Stimulated activated CD4-positive, alpha-beta T cell treated with anti-CD3 and anti-CD28 coated beads, Interleukin-1b, Interleukin-23, amount 100 ng/mL, for 24 hours (primary cell): ENCODE results near the gene CD300LD.
"Not testable (repeated sequence)": the region's sequence is repeated elsewhere in the genome, so short reads cannot be mapped to it uniquely, and the experiment has no call there.

Experiments used
- DNase-seq, 4 experiments: peaks; one replicate each; pipeline ENCODE4 v3.0.0-alpha.2; 2020; ENCODE audit warnings: low read depth in 4 of 4, low spot score in 1 of 4

The CD300LD gene

DNA sequence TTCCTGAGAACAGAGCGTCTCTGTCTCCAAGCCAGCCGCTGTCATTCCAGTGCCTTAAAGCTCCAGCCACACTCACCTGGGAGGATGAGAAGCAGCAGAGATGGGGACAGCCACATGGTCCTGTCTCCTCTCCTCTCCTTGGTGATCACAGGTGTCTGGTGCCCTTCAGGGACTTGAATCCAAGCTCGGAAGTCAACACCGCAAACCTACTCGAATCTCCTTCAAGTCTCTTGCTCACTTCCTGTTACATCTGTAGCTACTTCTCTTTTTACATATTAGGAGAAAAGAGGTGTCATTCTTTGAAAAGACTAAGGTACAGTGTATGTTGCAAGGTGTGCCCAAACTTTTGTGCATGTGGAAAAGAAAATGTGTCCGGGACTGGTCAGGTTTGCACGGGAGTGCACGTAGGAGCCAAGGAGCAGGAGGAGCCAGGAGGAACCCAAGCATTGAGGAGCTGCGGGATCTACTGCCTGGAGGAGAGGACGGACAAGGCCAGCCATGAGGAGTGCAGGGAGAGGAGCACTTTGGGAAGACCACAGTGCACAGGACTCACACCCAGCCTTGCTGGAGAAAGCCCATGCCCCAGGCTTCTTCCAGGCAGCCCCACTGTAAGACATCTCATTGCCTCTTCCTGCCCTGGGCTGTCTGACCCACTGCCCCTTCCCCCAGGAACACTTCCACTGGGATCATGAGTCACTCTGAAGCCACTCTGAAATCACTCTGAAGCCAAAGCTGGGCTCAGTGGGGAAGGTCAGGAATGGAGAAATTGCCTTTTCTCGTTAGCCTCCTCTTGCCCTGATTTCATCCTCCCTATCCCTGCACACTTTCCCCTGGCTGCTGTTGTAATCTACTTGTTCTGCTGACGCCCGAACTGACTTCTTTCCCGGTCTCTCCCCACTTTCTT is at the start of gene CD300LD:
CD300LD (minus strand) TSS at position 197 of the 904 bp plus-strand sequence; CDS start at position 116, 81 bp downstream.
- no peak for DNase-seq

DNA sequence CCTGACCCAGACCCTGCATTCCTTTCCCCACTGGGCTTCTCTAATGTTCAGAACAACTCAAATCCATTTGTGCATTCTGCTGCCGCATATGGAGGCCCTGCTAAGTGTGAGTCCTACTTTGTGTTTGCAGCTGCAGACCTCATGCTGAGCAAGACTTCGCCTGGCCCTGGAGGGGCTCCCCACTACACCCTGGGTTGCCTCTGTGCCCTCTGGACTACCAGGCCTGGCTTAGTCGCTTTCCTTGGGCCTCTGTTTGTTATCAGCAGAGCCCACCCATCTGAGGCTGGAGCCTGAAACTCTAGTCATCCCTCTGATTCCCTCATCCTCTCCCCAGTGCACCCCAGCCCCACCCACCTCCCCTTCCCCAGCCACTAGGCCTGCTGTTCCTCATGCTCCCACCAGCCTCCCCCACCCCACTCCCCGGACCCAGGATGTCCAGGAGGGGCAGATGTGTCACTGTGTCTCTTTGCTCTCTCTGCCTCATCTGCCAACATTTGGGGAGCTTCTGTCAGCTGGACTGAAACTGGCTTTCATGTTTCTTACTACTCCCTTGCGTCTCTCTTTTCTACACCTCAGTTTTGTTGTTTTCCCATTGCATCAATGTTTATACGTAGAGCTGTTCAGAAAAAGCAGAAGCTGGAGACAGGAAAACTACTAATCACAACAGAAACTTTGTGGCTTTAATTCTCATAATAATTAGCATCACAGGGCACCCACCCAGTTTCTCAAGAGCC is 49.3 kb upstream of the CD300LD start:
- no peak for DNase-seq

- no peak for DNase-seq
Observed at GRCh38 chr17:74639704-74640151, 47.6 kb upstream of the CD300LD start.

- DNase-seq, result no peak
Observed at GRCh38 chr17:74637926-74638325, 45.8 kb upstream of the CD300LD start.

DNA sequence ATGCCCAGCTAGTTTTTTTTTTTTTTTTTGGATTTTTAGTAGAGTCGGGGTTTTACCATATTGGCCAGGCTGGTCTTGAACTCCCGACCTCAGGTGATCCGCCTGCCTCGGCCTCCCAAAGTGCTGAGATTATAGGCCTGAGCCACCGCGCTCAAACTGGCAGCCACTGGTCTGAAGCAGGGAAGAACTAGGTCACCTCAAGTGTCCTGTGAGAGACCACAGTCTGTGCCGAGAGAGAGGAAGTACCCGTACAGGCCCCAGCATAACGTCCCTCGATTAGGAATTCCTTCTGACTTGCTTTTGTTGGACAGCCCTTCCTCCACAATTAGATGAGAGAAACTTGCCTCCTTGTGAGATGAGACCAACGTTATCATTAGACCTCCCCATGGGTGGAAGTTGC is 45.2 kb upstream of the CD300LD start:
- DNase-seq, result no peak

DNA sequence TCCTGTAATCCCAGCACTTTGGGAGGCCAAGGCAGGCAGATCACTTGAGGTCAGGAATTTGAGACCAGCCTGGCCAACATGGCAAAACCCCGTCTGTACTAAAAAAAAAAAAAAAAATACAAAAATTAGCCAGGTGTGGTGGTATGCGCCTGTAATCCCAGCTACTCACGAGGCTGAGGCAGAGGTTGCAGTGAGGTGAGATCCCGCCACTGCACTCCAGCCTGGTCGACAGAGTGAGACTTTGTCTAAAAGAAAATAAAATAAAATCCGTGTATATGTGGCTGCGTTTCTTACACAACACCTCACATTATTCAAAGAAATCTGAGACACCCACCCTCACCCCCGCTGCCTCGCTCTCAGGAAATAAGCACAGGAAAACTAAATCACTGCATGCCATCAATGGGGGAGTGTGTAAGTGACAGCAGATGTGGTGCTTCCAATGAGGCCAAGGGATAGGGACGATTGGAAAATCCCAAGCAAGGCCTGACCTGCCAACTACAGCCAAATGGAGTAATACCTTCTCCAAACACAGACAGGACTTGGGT is 44.5 kb upstream of the CD300LD start:
- DNase-seq, result not testable (repeated sequence)

- DNase-seq, result no peak
Observed at GRCh38 chr17:74635418-74635817, 43.3 kb upstream of the CD300LD start.

- DNase-seq, result no peak
Observed at GRCh38 chr17:74633326-74633725, 41.2 kb upstream of the CD300LD start.

DNA sequence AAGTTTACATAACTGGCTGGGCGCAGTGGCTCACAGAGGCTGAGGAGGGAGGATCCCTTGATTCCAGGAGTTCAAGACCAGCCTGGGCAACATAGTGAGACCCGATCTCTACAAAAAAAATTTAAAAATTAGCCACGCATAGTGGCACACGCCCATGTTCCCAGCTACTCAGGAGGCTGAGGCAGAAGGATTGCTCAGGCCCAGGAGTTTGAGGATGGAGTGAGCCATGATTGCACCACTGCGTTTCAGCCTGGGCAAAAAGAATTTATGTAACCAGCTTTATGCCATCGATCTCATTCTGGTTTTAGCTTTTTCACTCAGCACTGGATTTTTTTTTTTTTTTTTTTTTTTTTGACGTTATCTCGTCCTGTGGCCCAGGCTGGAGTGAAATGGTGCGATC is 40.5 kb upstream of the CD300LD start:
- DNase-seq, result no peak

DNA sequence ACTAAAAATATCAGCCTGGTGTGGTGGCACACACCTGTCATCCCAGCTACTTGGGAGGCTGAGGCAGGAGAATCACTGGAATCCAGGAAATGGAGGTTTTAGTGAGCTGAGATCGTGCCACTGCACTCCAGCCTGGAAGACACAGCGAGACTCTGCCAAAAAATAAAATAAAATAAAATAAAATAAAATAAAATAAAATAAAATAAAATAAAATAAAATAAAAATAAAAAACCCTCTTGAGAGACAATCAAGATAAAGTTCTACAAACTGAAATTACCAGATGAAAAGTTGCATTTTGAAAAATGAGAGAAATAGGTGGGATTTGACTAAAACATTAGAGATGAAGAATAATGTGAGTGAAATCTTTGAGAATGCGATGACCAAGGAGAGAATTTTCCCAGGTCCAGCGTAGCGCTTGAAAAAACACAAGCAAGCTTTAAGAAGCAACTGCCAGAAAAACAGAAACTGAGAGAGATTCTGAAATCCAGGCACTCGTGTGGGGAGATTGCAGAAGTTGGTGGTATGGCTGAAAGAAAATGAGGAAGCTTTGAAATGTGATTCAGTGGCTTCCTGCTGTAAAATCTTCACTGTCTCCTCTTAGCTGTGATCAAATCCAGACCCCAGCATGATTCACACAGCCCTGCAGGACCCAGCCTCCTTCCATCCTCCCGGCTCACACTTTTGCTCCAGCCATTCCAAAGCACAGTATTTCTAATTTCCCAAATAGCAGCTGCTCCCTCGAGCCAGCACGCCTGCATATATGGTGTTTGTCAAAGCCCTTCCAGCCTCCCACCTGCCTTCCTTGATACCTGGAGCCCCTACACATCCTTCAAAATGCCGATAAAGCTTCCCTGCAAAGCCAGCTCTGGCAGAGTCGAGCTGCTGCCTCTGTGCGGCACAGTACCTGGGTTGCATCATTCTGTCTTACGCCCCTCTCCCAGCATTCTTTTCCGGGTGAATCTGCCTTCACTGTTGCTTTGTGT is 39.7 kb upstream of the CD300LD start:
- DNase-seq, result no peak

GRCh38 chr17:74630251-74630650 is 38.2 kb upstream of the CD300LD start:
- DNase-seq, result not testable (repeated sequence)

- no peak for DNase-seq
Observed at GRCh38 chr17:74625661-74626060, 33.6 kb upstream of the CD300LD start.

DNA sequence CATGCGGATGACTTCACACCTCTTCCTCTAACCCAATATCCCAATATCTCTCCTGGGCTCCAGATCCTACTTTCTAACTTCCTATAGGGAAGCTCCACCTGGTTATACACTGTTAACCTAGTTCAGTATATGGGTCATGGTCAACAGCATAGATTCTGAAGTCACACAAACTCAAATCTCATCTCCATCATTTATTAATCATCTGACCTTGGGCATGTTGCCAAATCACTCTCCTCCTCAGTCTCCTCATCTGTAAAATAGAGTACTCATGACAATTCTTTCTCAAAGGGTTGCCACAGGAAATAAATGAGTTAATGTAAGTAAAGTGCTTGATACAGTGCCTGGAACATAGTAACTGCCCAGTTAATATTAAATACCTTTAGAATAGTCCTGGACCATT is 32.0 kb upstream of the CD300LD start:
- DNase-seq, result no peak

DNA sequence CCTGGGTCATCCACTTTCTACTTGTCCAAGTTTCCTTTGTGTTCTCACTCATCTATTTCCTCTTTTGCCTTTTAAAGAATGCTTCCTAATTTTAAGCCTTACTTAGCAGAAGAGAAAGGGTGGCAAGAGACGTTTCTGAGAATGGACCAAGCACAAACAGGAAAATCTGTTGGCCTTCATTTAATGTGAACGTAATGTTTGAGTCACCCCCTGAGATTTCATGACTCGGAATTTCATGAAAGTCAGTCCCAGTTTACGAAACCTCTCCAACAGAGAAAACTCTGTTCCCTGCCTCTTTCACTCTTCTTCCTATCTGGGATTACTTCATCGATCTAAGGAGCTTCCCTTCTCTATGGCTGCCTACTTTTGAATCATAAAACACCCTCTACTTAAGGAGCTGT is 31.6 kb upstream of the CD300LD start, which contains the start of gene CD300E:
CD300E (minus strand) TSS at position 46 of the 401 bp plus-strand sequence. CDS start 117 bp downstream, outside the sequence.
- DNase-seq, result no peak

- DNase-seq, result no peak
Observed at GRCh38 chr17:74619077-74619673, 27.1 kb upstream of the CD300LD start.

DNA sequence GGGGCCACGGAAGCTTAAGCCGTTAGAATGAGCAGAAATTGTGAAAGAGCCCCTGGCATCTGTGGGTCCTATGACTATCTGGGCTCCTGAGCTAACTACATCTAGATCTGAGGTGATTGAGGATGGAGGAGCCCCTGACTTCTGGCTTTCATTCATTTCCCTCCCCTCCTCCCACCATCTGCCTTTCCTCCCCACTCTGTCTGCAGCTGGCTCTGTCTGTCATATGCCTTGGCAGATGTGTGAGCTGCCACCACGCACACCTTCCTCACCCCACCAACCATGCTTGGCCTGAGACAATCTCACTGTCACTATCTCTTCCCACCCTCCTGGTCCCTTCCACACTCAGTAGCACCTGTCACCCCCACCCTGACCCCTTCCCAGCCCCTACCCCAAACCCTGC is 26.4 kb upstream of the CD300LD start:
- DNase-seq, result no peak

GRCh38 chr17:74616696-74617095 is 24.6 kb upstream of the CD300LD start:
- no peak for DNase-seq

- DNase-seq, result no peak
Observed at GRCh38 chr17:74612046-74612445, 20.0 kb upstream of the CD300LD start.

- no peak for DNase-seq
Observed at GRCh38 chr17:74610108-74610507, 18.0 kb upstream of the CD300LD start.

DNA sequence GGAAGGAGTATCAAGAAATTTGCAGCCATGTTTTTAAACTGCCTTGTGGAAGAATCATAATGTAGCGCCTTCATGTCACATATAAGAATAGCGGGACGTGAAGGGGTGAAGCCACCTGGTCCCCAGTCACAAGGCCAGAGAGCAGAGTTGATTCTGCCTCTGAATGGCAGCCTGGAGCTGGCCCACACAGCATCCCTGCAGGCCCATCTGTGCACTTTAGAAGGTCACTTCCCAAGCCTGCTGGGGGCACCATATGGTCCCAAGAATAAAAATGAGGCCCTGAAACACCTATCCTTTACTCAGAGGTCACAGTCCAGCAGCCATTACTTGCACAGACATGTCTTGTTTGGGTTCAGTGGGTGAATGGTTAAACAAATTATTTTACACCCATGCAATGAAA is 16.4 kb upstream of the CD300LD start:
- DNase-seq, result no peak
